Upper lobe of left lung (tissue), 6 donors: Measurements from ENCODE around the gene WARS2. TPM values are rescaled to one million over a fixed set of nuclear protein-coding genes. Genes with fewer than 3 reads are reported as not detected.

Experiments used
- ATAC-seq, 2 donors: fragments of 200-7000 bp; cut with Tn5 transposase; one replicate each; pipeline ENCODE4 v1.9.1; 2022; ENCODE audit warnings: mild to moderate bottlenecking in 2 of 2, moderate library complexity in 2 of 2; ENCODE audit not compliant: low FRiP score in 2 of 2
- DNase-seq, 2 donors: peaks; one replicate each; pipeline ENCODE4 v3.0.0-alpha.2; 2019 to 2020
- H3K27ac ChIP-seq, 4 donors: fragments of 200-600 bp; sonication (generic); one replicate each; pipeline ENCODE4 v1.5.1; 2016 to 2019
- H3K27me3 ChIP-seq, 4 donors: fragments of 200-600 bp; sonication (generic); one replicate each; pipeline ENCODE4 v1.5.1; 2017 to 2019
- H3K36me3 ChIP-seq, 4 donors: fragments of 200-600 bp; sonication (generic); one replicate each; pipeline ENCODE4 v1.5.1; 2016 to 2019
- H3K4me1 ChIP-seq, 4 donors: fragments of 200-600 bp; sonication (generic); one replicate each; pipeline ENCODE4 v1.5.1; 2018 to 2019
- H3K4me3 ChIP-seq, 4 donors: fragments of 200-600 bp; sonication (generic); one replicate each; pipeline ENCODE4 v1.5.1; 2017 to 2019; ENCODE audit warnings: mild to moderate bottlenecking in 2 of 4, moderate library complexity in 1 of 4
- H3K9me3 ChIP-seq, 4 donors: fragments of 200-600 bp; sonication (generic); one replicate each; pipeline ENCODE4 v1.5.1; 2018 to 2019
- CTCF ChIP-seq, 6 experiments: fragments of 450-650 bp in 4 of 6; fragments of 200-600 bp in 2 of 6; sonication (generic) in 2 of 6; IDR thresholded peaks; one replicate each; pipeline ENCODE4 v1.5.1; 2016 to 2019; ENCODE audit warnings: antibody characterized with exemption in 6 of 6
- EP300 ChIP-seq, 4 donors: sonication (generic); formaldehyde crosslinking; IDR thresholded peaks; one replicate each; pipeline ENCODE4 v1.5.1; 2017; ENCODE audit warnings: antibody characterized with exemption in 4 of 4, control low read depth in 2 of 4
- POLR2A ChIP-seq, 4 donors: fragments of 450-650 bp; IDR thresholded peaks; one replicate each; pipeline ENCODE4 v1.5.1; 2016 to 2017; ENCODE audit warnings: antibody characterized with exemption in 4 of 4, mild to moderate bottlenecking in 2 of 4
- POLR2AphosphoS5 ChIP-seq, 2 donors: sonication (generic); formaldehyde crosslinking; IDR thresholded peaks; one replicate each; pipeline ENCODE4 v1.5.1; 2017; ENCODE audit warnings: antibody characterized with exemption in 2 of 2
- WGBS, 2 donors: methylation state at CpG; one replicate each; pipeline ENCODE4 v1.1.5; 2017 to 2018; 5-methylcytosine and 5-hydroxymethylcytosine counted together
- total RNA-seq, 6 donors: library from RNA; depleted of rRNA in 4 of 6; stranded (reverse); fragments of >200 nt in 4 of 6; gene quantifications; one replicate each; pipeline versions ENCODE4 v1.1.0 to v1.2.1, GENCODE V29; 2016 to 2021
- donor health status: DM: no; HTN: no; CAD: no; lungs with moderate emphysema.
- donor health status: DM: no; HTN: yes; CAD: no; lungs with severe emphysema.

WARS2 gene
- total RNA-seq, 6 donors from 2014 or later = 6.3 to 20.5 (median 13.5) TPM

DNA sequence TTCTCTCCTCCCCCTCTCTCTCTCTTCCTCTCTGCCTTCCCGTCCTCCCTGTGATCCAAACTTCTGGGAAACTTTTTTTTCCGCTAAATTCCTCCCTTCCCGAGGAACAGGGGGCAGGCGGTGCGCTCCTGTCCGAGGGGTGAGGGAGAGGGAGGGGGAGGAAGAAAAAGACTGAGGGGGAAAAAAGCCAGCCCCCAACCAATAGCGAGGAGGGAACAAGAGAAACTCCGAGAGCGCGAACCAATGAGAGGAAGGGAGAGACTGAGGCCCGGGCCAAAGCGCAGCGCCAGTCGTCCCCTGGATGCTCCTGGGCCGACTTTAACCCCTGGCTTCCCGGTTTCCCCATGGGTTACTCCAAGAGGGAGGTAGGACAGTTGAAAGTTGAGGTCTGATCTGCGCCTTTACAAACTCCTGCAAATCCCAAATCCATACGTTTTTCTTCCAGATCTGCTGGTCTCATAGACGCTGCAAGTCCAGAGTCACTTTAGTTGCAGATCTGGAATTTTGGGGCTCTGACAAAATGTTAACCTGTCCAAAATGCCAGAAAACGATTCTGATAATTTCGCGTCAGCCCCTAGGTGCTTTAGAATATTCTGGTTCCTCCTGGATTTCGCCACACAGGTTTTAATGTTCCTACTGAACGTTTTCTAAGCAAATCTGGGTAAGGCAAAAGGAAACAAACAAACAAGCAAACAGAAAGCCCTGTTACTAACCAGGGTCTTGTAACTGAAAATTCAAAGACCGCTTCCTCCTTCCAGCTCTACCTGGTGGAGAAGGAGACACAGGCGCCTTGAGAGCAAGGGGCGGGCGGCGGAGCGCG, 152.1 kb downstream of the WARS2 start, which contains the start of gene TBX15:
Gene TBX15 (minus strand): TSS at position 158 of the 820 bp plus-strand sequence. CDS start 548 bp downstream, outside the sequence.
- no peaks in the 10 kb centered on the region for H3K9me3 ChIP-seq
- ATAC-seq (no peak), DNase-seq (peak in 1 of 2 donors; percentile 74)
- H3K27me3 ChIP-seq = peaks cover 2 to 94% (median 54%) of the 10 kb centered on the region in 4 donors
- H3K36me3 ChIP-seq = no peaks in the 10 kb centered on the region
- TF ChIP-seq CTCF (IDR thresholded peaks at IDR 0.05) (no peak), EP300 (IDR thresholded peaks at IDR 0.05) (no peak)
- peak within 1 kb of the TSS in 3 of 4 donors; percentile 24 to 36 (median 33) for H3K4me3 ChIP-seq
- peaks cover 21 to 53% (median 28%) of the 10 kb centered on the region in 4 donors for H3K4me1 ChIP-seq
- 14 to 15% methylated on average over 28 to 31 of the region's 31 CpGs for WGBS, 2 donors
- H3K27ac ChIP-seq = peak within 1 kb of the TSS in 2 of 4 donors; percentile 9 to 26

GRCh38 chr1:118987468-118988185, 152.8 kb downstream of the WARS2 start:
- WGBS, 2 donors = 6 to 8% methylated on average over 46 to 50 of the region's 65 CpGs
- Histone ChIP-seq H3K27ac (peak overlapping the region in 2 of 4 donors; percentile 9 to 26), H3K4me3 (peak overlapping the region in 3 of 4 donors; percentile 24 to 36 (median 33)), H3K27me3 (peaks cover 2 to 93% (median 55%) of the 10 kb centered on the region in 4 donors), H3K9me3 (no peaks in the 10 kb centered on the region), H3K36me3 (no peaks in the 10 kb centered on the region), H3K4me1 (peaks cover 21 to 51% (median 28%) of the 10 kb centered on the region in 4 donors)
- peak in 1 of 2 donors; percentile 66 for ATAC-seq
- TF ChIP-seq EP300 (IDR thresholded peaks at IDR 0.05) (no peak), CTCF (IDR thresholded peaks at IDR 0.05) (no peak)
- DNase-seq = peak in 1 of 2 donors; percentile 81

DNA sequence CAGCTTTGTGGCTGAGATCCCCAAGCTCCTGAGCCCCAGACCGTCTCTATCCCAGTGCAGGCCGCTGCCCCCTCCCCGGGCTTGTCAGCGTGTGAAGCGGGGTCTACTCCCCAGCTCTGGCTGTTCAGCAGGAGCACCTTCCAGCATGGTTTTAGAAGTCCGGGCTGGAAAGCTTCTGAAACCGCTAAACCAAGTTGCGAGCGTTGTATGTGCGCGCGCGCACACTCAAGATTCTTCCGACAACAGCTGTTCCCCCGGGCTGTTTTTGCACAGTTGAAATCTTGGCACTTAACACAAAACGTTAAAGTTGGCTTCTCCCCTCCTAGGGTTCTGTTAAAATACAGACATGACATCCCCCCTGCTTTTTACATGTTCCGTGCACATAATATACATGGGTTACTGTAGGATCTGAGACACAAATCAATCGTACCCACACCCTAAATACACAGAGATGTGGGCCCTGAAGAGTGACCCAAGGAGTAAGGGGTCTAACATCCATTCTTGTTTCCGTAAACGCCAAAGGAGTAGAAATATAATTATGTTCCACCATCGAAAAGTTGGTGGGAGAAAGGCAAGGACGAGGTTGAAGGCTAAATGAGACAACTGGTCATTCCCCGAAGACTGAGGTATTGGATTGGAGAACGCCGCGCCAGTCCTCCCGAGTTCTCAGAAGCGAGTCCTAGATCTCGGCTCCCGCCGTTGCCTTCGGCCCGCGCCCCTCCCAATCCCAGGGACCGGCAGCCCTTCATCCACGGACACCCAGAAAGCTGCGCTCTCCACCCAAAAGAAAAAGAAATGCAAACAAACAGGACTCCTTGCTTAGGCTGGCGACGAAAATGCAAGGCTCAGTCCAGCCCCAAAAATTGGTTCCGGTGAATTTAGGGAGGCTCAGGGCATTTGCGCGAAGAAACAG, 153.6 kb downstream of the WARS2 start:
- 12 to 17% methylated on average over 42 of the region's 42 CpGs for WGBS, 2 donors
- Histone ChIP-seq H3K36me3 (no peaks in the 10 kb centered on the region), H3K27ac (peak overlapping the region in 2 of 4 donors; percentile 9 to 26), H3K9me3 (no peaks in the 10 kb centered on the region), H3K4me3 (peak overlapping the region in 3 of 4 donors; percentile 24 to 36 (median 33)), H3K4me1 (peaks cover 21 to 51% (median 28%) of the 10 kb centered on the region in 4 donors), H3K27me3 (peaks cover 2 to 89% (median 52%) of the 10 kb centered on the region in 4 donors)
- peak in 1 of 2 donors; percentile 3 for ATAC-seq
- no peak for TF ChIP-seq CTCF (IDR thresholded peaks at IDR 0.05)
- TF ChIP-seq POLR2A (IDR thresholded peaks at IDR 0.05) = no peak
- no peak for TF ChIP-seq EP300 (IDR thresholded peaks at IDR 0.05)
- peak in 1 of 2 donors; percentile 54 for DNase-seq

- peaks cover 2 to 88% (median 51%) of the 10 kb centered on the region in 4 donors for H3K27me3 ChIP-seq
Observed at GRCh38 chr1:118985640-118986554, 154.6 kb downstream of the WARS2 start.

More at GRCh38 chr1:118985640-118986554, 154.6 kb downstream of the WARS2 start:
- TF ChIP-seq EP300 (IDR thresholded peaks at IDR 0.05) (no peak), POLR2A (IDR thresholded peaks at IDR 0.05) (no peak), POLR2AphosphoS5 (IDR thresholded peaks at IDR 0.05) (no peak), CTCF (IDR thresholded peaks at IDR 0.05) (no peak)
- ATAC-seq (no peak), DNase-seq (no peak)
- H3K4me1 ChIP-seq = peaks cover 21 to 51% (median 28%) of the 10 kb centered on the region in 4 donors
- H3K27ac ChIP-seq = no peak overlapping the region
- H3K4me3 ChIP-seq = no peak overlapping the region
- no peaks in the 10 kb centered on the region for H3K36me3 ChIP-seq
- no peaks in the 10 kb centered on the region for H3K9me3 ChIP-seq
- 15% methylated on average over 34 of the region's 34 CpGs for WGBS, 2 donors
